ENCODE measurements around the gene WWOX. TPM values are rescaled to one million over a fixed set of nuclear protein-coding genes. Genes with fewer than 3 reads are reported as not detected.

The WWOX gene
- total and polyA plus RNA-seq, 2 of the 13 experiments (the other 11 are each of a cell fraction or from before 2014, with no cell fraction given): 9.1 to 37.4 TPM

DNA sequence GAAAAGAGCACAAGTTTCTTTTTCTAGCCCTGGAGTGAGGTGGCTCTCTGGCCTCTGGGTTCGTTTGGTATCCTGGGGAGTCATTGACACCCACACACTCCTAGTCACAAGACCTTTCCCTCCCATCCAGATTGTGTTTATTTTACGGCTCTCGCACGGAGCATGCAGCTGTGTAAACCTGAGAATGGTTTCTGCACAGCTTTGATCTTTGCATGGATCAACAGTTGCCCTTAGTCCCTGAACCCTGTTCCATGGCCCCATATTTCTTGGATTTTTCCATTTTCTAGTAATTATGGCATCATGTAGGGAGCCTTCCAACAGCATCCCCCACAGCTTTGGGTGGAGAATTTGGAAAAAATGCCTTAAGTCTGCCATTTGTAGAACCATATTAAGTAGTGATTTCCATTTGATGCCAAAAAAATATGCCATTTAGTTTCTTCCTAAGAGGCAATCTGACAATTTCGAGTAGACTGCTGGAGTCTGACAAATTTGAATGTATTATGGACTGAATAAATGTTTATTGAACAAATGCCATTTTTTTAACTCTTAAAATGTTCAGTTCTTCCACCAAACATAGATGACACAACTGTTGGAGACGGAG is 197.7 kb downstream of the WWOX start (continued):
- peak; percentile 77; the same call in 1 of the 2 replicates for TF ChIP-seq ZNF607 (CRISPR knock-in tag; IDR thresholded peaks at IDR 0.05; ENCODE audit: borderline replicate concordance)
- no peak for TF ChIP-seq EED (CRISPR knock-in tag; IDR thresholded peaks at IDR 0.05)
- TF ChIP-seq, protein P1, sequence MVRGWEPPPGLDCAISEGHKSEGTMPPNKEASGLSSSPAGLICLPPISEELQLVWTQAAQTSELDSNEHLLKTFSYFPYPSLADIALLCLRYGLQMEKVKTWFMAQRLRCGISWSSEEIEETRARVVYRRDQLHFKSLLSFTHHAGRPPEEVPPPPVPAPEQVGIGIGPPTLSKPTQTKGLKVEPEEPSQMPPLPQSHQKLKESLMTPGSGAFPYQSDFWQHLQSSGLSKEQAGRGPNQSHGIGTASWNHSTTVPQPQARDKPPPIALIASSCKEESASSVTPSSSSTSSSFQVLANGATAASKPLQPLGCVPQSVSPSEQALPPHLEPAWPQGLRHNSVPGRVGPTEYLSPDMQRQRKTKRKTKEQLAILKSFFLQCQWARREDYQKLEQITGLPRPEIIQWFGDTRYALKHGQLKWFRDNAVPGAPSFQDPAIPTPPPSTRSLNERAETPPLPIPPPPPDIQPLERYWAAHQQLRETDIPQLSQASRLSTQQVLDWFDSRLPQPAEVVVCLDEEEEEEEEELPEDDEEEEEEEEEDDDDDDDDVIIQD (CRISPR knock-in tag; IDR thresholded peaks at IDR 0.05; ENCODE audit: low read depth): peak; percentile 100
- 0 out of 2 replicates have a peak, but pooled peaks have one; percentile 42 for TF ChIP-seq ZNF773 (CRISPR knock-in tag; IDR thresholded peaks at IDR 0.05; ENCODE audit: borderline replicate concordance)
- TF ChIP-seq RBM39 (IDR thresholded peaks at IDR 0.05; ENCODE audit: low read depth, low read length, poor library complexity, severe bottlenecking): no peak
- no peak for TF ChIP-seq AGO1 (IDR thresholded peaks at IDR 0.05; ENCODE audit: low read depth, low read length, poor library complexity, severe bottlenecking)
- TF ChIP-seq ZNF550 (CRISPR knock-in tag; IDR thresholded peaks at IDR 0.05; ENCODE audit: borderline replicate concordance): 0 out of 2 replicates have a peak, but pooled peaks have one; percentile 64

DNA sequence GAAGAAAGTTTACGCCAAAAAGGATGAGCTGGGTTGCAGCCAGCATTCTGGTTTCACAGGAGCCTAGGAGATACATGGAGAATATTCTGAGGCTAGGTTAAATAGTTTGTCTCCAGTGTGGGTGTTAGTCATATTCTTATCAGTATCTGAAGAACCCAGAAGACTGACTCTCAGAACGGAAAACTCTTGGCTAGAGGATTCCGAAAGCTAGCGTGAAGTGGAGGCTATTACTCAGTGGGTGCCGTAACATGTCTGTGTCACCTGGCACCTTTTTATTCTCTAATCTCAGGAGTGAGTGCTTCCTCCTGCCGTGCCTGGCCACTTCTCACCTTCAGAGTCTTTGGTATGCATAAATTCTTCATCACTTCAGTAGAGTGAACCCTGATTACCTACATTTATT is 199.5 kb downstream of the WWOX start:
- no peak for ATAC-seq
- CTCF ChIA-PET (ENCODE audit: low intra/inter-chr PET ratio, low total read pairs): no interaction called here
- no peak overlapping the region for H3K4me3 ChIP-seq (replicated peaks in 1 of 3; ENCODE audit: insufficient read depth in 1 of 3, low read depth in 2 of 3, low read length in 3 of 3)

More for the DNA sequence above, 199.5 kb downstream of the WWOX start:
- POLR2A ChIA-PET: no interaction called here
- TF ChIP-seq ZSCAN21 (CRISPR knock-in tag; IDR thresholded peaks at IDR 0.05; ENCODE audit: borderline replicate concordance) (no peak), FOXM1 (CRISPR knock-in tag; IDR thresholded peaks at IDR 0.05) (no peak), ZNF367 (CRISPR knock-in tag; IDR thresholded peaks at IDR 0.05; ENCODE audit: borderline replicate concordance) (no peak), TP53 (CRISPR knock-in tag; conservative IDR thresholded peaks at IDR 0.05) (no peak), ZNF207 (IDR thresholded peaks at IDR 0.05; ENCODE audit: borderline replicate concordance) (no peak), KDM3A (CRISPR knock-in tag; IDR thresholded peaks at IDR 0.05; ENCODE audit: low read depth) (no peak), RXRA (CRISPR knock-in tag; IDR thresholded peaks at IDR 0.05) (no peak), ATRX (CRISPR knock-in tag; IDR thresholded peaks at IDR 0.05; ENCODE audit: borderline replicate concordance) (no peak), ZNF431 (CRISPR knock-in tag; IDR thresholded peaks at IDR 0.05; ENCODE audit: borderline replicate concordance, low read depth) (no peak), SSRP1 (CRISPR knock-in tag; IDR thresholded peaks at IDR 0.05) (no peak)
- TF ChIP-seq, protein P2, sequence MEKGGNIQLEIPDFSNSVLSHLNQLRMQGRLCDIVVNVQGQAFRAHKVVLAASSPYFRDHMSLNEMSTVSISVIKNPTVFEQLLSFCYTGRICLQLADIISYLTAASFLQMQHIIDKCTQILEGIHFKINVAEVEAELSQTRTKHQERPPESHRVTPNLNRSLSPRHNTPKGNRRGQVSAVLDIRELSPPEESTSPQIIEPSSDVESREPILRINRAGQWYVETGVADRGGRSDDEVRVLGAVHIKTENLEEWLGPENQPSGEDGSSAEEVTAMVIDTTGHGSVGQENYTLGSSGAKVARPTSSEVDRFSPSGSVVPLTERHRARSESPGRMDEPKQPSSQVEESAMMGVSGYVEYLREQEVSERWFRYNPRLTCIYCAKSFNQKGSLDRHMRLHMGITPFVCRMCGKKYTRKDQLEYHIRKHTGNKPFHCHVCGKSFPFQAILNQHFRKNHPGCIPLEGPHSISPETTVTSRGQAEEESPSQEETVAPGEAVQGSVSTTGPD (CRISPR knock-in tag; IDR thresholded peaks at IDR 0.05): no peak
- TF ChIP-seq, protein P3, sequence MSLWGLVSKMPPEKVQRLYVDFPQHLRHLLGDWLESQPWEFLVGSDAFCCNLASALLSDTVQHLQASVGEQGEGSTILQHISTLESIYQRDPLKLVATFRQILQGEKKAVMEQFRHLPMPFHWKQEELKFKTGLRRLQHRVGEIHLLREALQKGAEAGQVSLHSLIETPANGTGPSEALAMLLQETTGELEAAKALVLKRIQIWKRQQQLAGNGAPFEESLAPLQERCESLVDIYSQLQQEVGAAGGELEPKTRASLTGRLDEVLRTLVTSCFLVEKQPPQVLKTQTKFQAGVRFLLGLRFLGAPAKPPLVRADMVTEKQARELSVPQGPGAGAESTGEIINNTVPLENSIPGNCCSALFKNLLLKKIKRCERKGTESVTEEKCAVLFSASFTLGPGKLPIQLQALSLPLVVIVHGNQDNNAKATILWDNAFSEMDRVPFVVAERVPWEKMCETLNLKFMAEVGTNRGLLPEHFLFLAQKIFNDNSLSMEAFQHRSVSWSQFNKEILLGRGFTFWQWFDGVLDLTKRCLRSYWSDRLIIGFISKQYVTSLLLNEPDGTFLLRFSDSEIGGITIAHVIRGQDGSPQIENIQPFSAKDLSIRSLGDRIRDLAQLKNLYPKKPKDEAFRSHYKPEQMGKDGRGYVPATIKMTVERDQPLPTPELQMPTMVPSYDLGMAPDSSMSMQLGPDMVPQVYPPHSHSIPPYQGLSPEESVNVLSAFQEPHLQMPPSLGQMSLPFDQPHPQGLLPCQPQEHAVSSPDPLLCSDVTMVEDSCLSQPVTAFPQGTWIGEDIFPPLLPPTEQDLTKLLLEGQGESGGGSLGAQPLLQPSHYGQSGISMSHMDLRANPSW (CRISPR knock-in tag; IDR thresholded peaks at IDR 0.05; ENCODE audit: borderline replicate concordance): no peak
- H3K9ac ChIP-seq (ENCODE audit: insufficient read depth, low read depth, low read length): no peak overlapping the region
- FAIRE-seq (no peak), DNase-seq (ENCODE audit: low spot score) (no peak)
- BruUV-seq (replicated peaks): no TSS peak
- H3K27me3 ChIP-seq (ENCODE audit: control insufficient read depth in 1 of 2, insufficient read depth in 2 of 2, low read length in 2 of 2): no peaks in the 10 kb centered on the region
- H3K27ac ChIP-seq (ENCODE audit: extremely low read length, insufficient read depth, low read length): no peak overlapping the region
- H3K79me2 ChIP-seq (ENCODE audit: insufficient read depth, low read length): no peaks in the 10 kb centered on the region
- H3K36me3 ChIP-seq (replicated peaks in 1 of 2; ENCODE audit: control insufficient read depth in 1 of 2, insufficient read depth in 2 of 2, low read length in 2 of 2): no peaks in the 10 kb centered on the region
- no peak overlapping the region for H2AFZ ChIP-seq (ENCODE audit: low read length)
- H4K20me1 ChIP-seq (ENCODE audit: insufficient read depth, low read length): no peaks in the 10 kb centered on the region
- in situ Hi-C loops (cut with HindIII; ENCODE audit: extremely low pct_ligation_motif_present, low pct_unique_long_range_greater_than_20kb): no loop called here
- no peak overlapping the region for H3K4me2 ChIP-seq (ENCODE audit: low read depth, low read length)
- intact Hi-C loops (cut with micrococcal nuclease; ENCODE audit: unreplicated experiment): no loop called here
- peaks cover 51% of the 10 kb centered on the region for H3K4me1 ChIP-seq (ENCODE audit: insufficient read depth, low read length)
- 98% methylated on average over 6 of the region's 6 CpGs for WGBS (ENCODE audit: low lambda C conversion rate)
- no peaks in the 10 kb centered on the region for H3K9me3 ChIP-seq (ENCODE audit: low read length)
